ENCODE measurements around the gene OSBPL6.

The OSBPL6 gene

DNA sequence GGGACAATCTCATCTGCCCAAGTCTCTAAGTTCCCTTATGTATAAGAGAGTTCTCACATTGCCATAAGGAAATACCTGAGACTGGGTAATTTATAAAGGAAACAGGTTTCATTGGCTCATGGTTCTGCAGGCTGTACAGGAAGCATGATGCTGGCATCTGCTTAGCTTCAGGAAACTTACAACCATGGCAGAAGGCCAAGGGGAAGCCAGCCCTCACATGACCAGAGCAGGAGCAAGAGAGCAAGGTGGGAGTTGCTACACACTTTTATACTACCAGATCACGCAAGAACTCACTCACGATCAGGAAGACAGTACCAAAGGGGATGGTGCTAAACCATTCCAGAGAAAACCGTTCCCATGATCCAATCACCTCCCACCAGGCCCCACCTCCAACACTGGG is 182.7 kb downstream of the OSBPL6 start:
- no peak for DNase-seq
- no peaks in the 10 kb centered on the region for H3K4me1 ChIP-seq (ENCODE audit: control insufficient read depth in 1 of 2, insufficient read depth in 2 of 2, low read length in 2 of 2)
- H4K12ac ChIP-seq (ENCODE audit: low read depth, low read length): no peak overlapping the region
- no peak overlapping the region for H2BK120ac ChIP-seq (ENCODE audit: insufficient read depth, low read length, poor library complexity)
- no peaks in the 10 kb centered on the region for H3K79me2 ChIP-seq (ENCODE audit: control insufficient read depth, insufficient read depth, low read length, poor library complexity)
- no peaks in the 10 kb centered on the region for H3K27me3 ChIP-seq (ENCODE audit: insufficient read depth, low read length)
- H3K4me3 ChIP-seq (ENCODE audit: low read depth, low read length): no peak overlapping the region
- H4K8ac ChIP-seq (ENCODE audit: low read depth, low read length): no peak overlapping the region
- no peak overlapping the region for H3K4ac ChIP-seq (ENCODE audit: low read depth, low read length)
- no peak overlapping the region for H3K18ac ChIP-seq (ENCODE audit: low read length)
- H3K4me2 ChIP-seq (ENCODE audit: low read length): no peak overlapping the region
- no peak overlapping the region for H4K91ac ChIP-seq (ENCODE audit: low read depth, low read length)
- no peak overlapping the region for H3K9ac ChIP-seq (ENCODE audit: low read length)
- H3K36me3 ChIP-seq (ENCODE audit: control insufficient read depth in 1 of 2, insufficient read depth in 2 of 2, low read length in 2 of 2): no peaks in the 10 kb centered on the region
- H3K79me1 ChIP-seq (ENCODE audit: low read length): no peaks in the 10 kb centered on the region
- H3K23ac ChIP-seq (ENCODE audit: low read length): no peak overlapping the region
- H3K27ac ChIP-seq (ENCODE audit: low read depth, low read length): no peak overlapping the region
- no peak overlapping the region for H2BK12ac ChIP-seq (ENCODE audit: low read length)
- no peaks in the 10 kb centered on the region for H3K9me3 ChIP-seq (ENCODE audit: insufficient read depth, low read depth, low read length)
- no peak overlapping the region for H2AK5ac ChIP-seq (ENCODE audit: low read length)
- H2BK5ac ChIP-seq (ENCODE audit: low read depth, low read length, poor library complexity): no peak overlapping the region
- H3K14ac ChIP-seq (ENCODE audit: low read length): no peak overlapping the region
- no CpG with 5 or more reads among the region's 3 CpGs for WGBS (ENCODE audit: extremely low coverage, insufficient coverage, insufficient read length)
- H2AFZ ChIP-seq (ENCODE audit: insufficient read depth, low read length, poor library complexity): no peak overlapping the region

DNA sequence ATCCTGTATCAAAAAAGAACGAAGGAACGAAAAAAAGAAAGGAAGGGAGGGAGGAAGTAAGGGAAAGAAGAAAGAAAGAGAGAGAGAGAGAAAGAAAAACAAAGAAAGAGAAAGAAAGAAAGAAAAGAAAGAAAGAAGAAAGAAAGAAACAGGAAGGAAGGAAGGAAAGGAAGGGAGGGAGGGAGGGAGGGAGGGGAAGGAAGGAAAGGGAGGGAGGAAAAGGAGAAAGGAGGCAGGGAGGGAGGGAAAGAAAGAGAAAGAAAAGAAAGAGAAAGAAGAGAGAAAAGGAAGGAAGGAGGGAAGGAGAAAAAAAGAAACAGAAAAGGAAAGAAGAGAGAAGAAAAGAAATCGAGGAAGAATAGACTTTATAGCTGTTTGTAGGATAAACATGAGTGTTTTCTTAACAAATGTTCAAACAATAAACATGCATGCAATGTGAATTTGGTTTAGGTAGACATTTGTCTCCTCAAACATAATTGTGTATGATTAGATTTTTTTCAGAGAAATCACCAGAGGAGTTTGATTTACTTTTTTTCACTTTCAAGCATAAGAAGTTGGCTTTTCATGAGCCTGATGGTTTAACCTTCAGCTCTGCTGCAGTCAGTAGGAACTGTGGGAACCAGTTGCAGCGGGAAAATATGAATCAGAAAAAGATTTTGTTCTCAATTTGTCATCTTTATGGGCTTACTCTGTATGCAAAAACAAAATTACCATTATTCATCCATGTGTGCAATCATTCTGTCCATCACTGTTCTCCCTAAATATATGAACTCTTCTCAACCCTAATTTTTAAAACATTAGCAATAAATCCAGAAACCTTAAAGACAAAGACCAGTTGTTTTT is 185.1 kb downstream of the OSBPL6 start:
- no peak overlapping the region for H2BK120ac ChIP-seq (ENCODE audit: insufficient read depth, low read length, poor library complexity)
- no peak overlapping the region for H2AFZ ChIP-seq (ENCODE audit: insufficient read depth, low read length, poor library complexity)
- H3K4me2 ChIP-seq (ENCODE audit: low read length): no peak overlapping the region
- H3K79me2 ChIP-seq (ENCODE audit: control insufficient read depth, insufficient read depth, low read length, poor library complexity): no peaks in the 10 kb centered on the region
- no peak overlapping the region for H3K9ac ChIP-seq (ENCODE audit: low read length)
- H4K12ac ChIP-seq (ENCODE audit: low read depth, low read length): no peak overlapping the region
- no peak overlapping the region for H3K14ac ChIP-seq (ENCODE audit: low read length)
- H2AK5ac ChIP-seq (ENCODE audit: low read length): no peak overlapping the region
- no peaks in the 10 kb centered on the region for H3K36me3 ChIP-seq (ENCODE audit: control insufficient read depth in 1 of 2, insufficient read depth in 2 of 2, low read length in 2 of 2)
- no peak overlapping the region for H2BK12ac ChIP-seq (ENCODE audit: low read length)
- H3K4me3 ChIP-seq (ENCODE audit: low read depth, low read length): no peak overlapping the region
- H4K8ac ChIP-seq (ENCODE audit: low read depth, low read length): no peak overlapping the region
- H3K4me1 ChIP-seq (ENCODE audit: control insufficient read depth in 1 of 2, insufficient read depth in 2 of 2, low read length in 2 of 2): no peaks in the 10 kb centered on the region
- DNase-seq: no peak
- no peaks in the 10 kb centered on the region for H3K27me3 ChIP-seq (ENCODE audit: insufficient read depth, low read length)
- no peaks in the 10 kb centered on the region for H3K79me1 ChIP-seq (ENCODE audit: low read length)
- WGBS (ENCODE audit: extremely low coverage, insufficient coverage, insufficient read length): no CpG with 5 or more reads among the region's 4 CpGs
- no peak overlapping the region for H2BK5ac ChIP-seq (ENCODE audit: low read depth, low read length, poor library complexity)
- no peak overlapping the region for H3K4ac ChIP-seq (ENCODE audit: low read depth, low read length)
- no peak overlapping the region for H3K23ac ChIP-seq (ENCODE audit: low read length)
- H3K27ac ChIP-seq (ENCODE audit: low read depth, low read length): no peak overlapping the region
- H4K91ac ChIP-seq (ENCODE audit: low read depth, low read length): no peak overlapping the region
- no peak overlapping the region for H3K18ac ChIP-seq (ENCODE audit: low read length)
- H3K9me3 ChIP-seq (ENCODE audit: insufficient read depth, low read depth, low read length): no peaks in the 10 kb centered on the region

DNA sequence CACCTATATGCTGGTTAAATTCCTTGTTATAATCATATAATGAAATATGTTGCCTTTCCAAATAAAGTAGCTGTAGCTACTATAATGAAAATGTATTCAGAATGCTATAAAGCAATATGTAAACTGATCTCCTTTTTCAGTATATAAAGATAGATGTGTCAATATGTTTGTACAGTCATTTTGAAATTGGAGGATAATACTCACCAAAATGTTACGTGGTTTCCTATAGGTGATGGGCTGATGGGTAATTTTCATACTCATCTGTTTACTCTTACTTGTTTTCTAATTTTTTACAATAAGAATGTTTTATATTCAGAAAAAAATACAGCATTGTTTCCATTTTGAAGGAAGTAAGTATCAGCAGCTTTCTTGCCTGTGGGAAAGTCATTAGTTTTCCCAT is 186.5 kb downstream of the OSBPL6 start:
- no peak overlapping the region for H2AFZ ChIP-seq (ENCODE audit: insufficient read depth, low read length, poor library complexity)
- H2BK12ac ChIP-seq (ENCODE audit: low read length): no peak overlapping the region
- no peaks in the 10 kb centered on the region for H3K27me3 ChIP-seq (ENCODE audit: insufficient read depth, low read length)
- H3K79me1 ChIP-seq (ENCODE audit: low read length): no peaks in the 10 kb centered on the region
- DNase-seq: no peak
- H4K91ac ChIP-seq (ENCODE audit: low read depth, low read length): no peak overlapping the region
- WGBS (ENCODE audit: extremely low coverage, insufficient coverage, insufficient read length): no CpG with 5 or more reads among the region's 1 CpG
- H3K4me3 ChIP-seq (ENCODE audit: low read depth, low read length): no peak overlapping the region
- H3K14ac ChIP-seq (ENCODE audit: low read length): no peak overlapping the region
- H2AK5ac ChIP-seq (ENCODE audit: low read length): no peak overlapping the region
- no peak overlapping the region for H2BK5ac ChIP-seq (ENCODE audit: low read depth, low read length, poor library complexity)
- H3K18ac ChIP-seq (ENCODE audit: low read length): no peak overlapping the region
- H3K23ac ChIP-seq (ENCODE audit: low read length): no peak overlapping the region
- no peaks in the 10 kb centered on the region for H3K4me1 ChIP-seq (ENCODE audit: control insufficient read depth in 1 of 2, insufficient read depth in 2 of 2, low read length in 2 of 2)
- no peaks in the 10 kb centered on the region for H3K36me3 ChIP-seq (ENCODE audit: control insufficient read depth in 1 of 2, insufficient read depth in 2 of 2, low read length in 2 of 2)
- no peak overlapping the region for H3K27ac ChIP-seq (ENCODE audit: low read depth, low read length)
- H3K9me3 ChIP-seq (ENCODE audit: insufficient read depth, low read depth, low read length): no peaks in the 10 kb centered on the region
- H3K4ac ChIP-seq (ENCODE audit: low read depth, low read length): no peak overlapping the region
- H2BK120ac ChIP-seq (ENCODE audit: insufficient read depth, low read length, poor library complexity): no peak overlapping the region
- H4K12ac ChIP-seq (ENCODE audit: low read depth, low read length): no peak overlapping the region
- H3K4me2 ChIP-seq (ENCODE audit: low read length): no peak overlapping the region
- H3K79me2 ChIP-seq (ENCODE audit: control insufficient read depth, insufficient read depth, low read length, poor library complexity): no peaks in the 10 kb centered on the region
- no peak overlapping the region for H3K9ac ChIP-seq (ENCODE audit: low read length)
- no peak overlapping the region for H4K8ac ChIP-seq (ENCODE audit: low read depth, low read length)

DNA sequence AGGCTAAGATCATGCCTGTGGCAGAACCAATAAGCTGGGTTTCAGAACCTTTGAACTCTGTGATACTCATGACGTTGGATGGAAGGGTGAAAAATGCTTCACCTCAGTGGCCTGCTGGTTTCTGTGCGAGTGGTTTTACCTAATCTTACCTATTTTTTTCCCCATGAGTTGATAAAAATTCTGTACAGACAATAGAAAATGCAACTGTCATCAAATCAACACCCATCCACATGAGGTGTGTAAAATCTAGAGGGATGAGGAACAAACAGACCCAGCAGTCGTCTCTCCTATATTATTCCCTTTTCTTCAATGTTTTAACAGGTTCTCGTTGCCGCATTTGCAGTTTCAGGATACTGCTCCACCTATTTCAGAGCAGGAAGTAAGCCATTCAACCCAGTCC is 189.4 kb downstream of the OSBPL6 start:
- H3K4ac ChIP-seq (ENCODE audit: low read depth, low read length): no peak overlapping the region
- no peak overlapping the region for H2AK5ac ChIP-seq (ENCODE audit: low read length)
- H3K36me3 ChIP-seq (ENCODE audit: control insufficient read depth in 1 of 2, insufficient read depth in 2 of 2, low read length in 2 of 2): no peaks in the 10 kb centered on the region
- no peak overlapping the region for H2BK12ac ChIP-seq (ENCODE audit: low read length)
- no peak overlapping the region for H2BK120ac ChIP-seq (ENCODE audit: insufficient read depth, low read length, poor library complexity)
- H2AFZ ChIP-seq (ENCODE audit: insufficient read depth, low read length, poor library complexity): no peak overlapping the region
- H4K8ac ChIP-seq (ENCODE audit: low read depth, low read length): no peak overlapping the region
- H3K18ac ChIP-seq (ENCODE audit: low read length): no peak overlapping the region
- DNase-seq: no peak
- no peak overlapping the region for H2BK5ac ChIP-seq (ENCODE audit: low read depth, low read length, poor library complexity)
- no peak overlapping the region for H3K14ac ChIP-seq (ENCODE audit: low read length)
- no peak overlapping the region for H3K4me3 ChIP-seq (ENCODE audit: low read depth, low read length)
- no peaks in the 10 kb centered on the region for H3K27me3 ChIP-seq (ENCODE audit: insufficient read depth, low read length)
- H3K4me2 ChIP-seq (ENCODE audit: low read length): no peak overlapping the region
- no peaks in the 10 kb centered on the region for H3K9me3 ChIP-seq (ENCODE audit: insufficient read depth, low read depth, low read length)
- H3K27ac ChIP-seq (ENCODE audit: low read depth, low read length): no peak overlapping the region
- no peak overlapping the region for H3K9ac ChIP-seq (ENCODE audit: low read length)
- no peaks in the 10 kb centered on the region for H3K79me2 ChIP-seq (ENCODE audit: control insufficient read depth, insufficient read depth, low read length, poor library complexity)
- H4K12ac ChIP-seq (ENCODE audit: low read depth, low read length): no peak overlapping the region
- H3K23ac ChIP-seq (ENCODE audit: low read length): no peak overlapping the region
- H3K4me1 ChIP-seq (ENCODE audit: control insufficient read depth in 1 of 2, insufficient read depth in 2 of 2, low read length in 2 of 2): peaks cover 0 to 4% of the 10 kb centered on the region in 2 experiments
- no CpG with 5 or more reads among the region's 5 CpGs for WGBS (ENCODE audit: extremely low coverage, insufficient coverage, insufficient read length)
- no peak overlapping the region for H4K91ac ChIP-seq (ENCODE audit: low read depth, low read length)
- H3K79me1 ChIP-seq (ENCODE audit: low read length): no peaks in the 10 kb centered on the region

All from trophoblast cell (in vitro differentiated cells and primary cell).